Hepatocyte (in vitro differentiated cells): ENCODE data around the gene ERC2.

Source experiments
- CTCF ChIP-seq: fragments of 200-600 bp; sonication (generic); IDR thresholded peaks from 2 replicates; pipeline ENCODE4 v1.5.1; 2016; ENCODE audit warnings: antibody characterized with exemption, mild to moderate bottlenecking; ENCODE audit not compliant: poor library complexity
- EZH2 ChIP-seq: fragments of 200-600 bp; sonication (generic); IDR thresholded peaks from 2 replicates; pipeline ENCODE4 v1.6.1; 2016; ENCODE audit warnings: antibody characterized with exemption, mild to moderate bottlenecking, borderline replicate concordance
- EZH2phosphoT487 ChIP-seq: fragments of 200-600 bp; sonication (generic); IDR thresholded peaks from one replicate; pipeline ENCODE4 v1.6.1; 2018; ENCODE audit warnings: antibody characterized with exemption, mild to moderate bottlenecking, low read depth, moderate library complexity; ENCODE audit not compliant: unreplicated experiment, severe bottlenecking

GRCh38 chr3:55658270-55658669, 810.0 kb downstream of the ERC2 start:
- TF ChIP-seq EZH2 = no peak
- no peak for TF ChIP-seq CTCF
- no peak for TF ChIP-seq EZH2phosphoT487
